GM06990 (cell line): ENCODE data around the gene DSE.

Source experiments
- DNase-seq: peaks from one replicate; pipeline ENCODE4 v3.0.0-alpha.2; 2011; ENCODE audit not compliant: insufficient read length; ENCODE audit errors: extremely low read depth
- H3K27me3 ChIP-seq: replicated peaks from 2 replicates; pipeline ENCODE4 v1.6.0; 2011; ENCODE audit warnings: low read length; ENCODE audit not compliant: control insufficient read depth, insufficient read depth
- H3K36me3 ChIP-seq: 2 replicates; pipeline ENCODE4 v1.5.1; 2011; ENCODE audit warnings: low read length; ENCODE audit not compliant: control insufficient read depth, insufficient read depth
- H3K4me3 ChIP-seq: replicated peaks from 2 replicates; pipeline ENCODE4 v1.5.1; 2011; ENCODE audit warnings: low read depth, mild to moderate bottlenecking, control low read depth, low read length
- CTCF ChIP-seq: IDR thresholded peaks from 2 replicates; pipeline ENCODE4 v1.5.1; 2011; ENCODE audit warnings: low read length, control low read depth, mild to moderate bottlenecking, inconsistent platforms; ENCODE audit not compliant: insufficient read depth, poor library complexity, severe bottlenecking

Gene DSE

GRCh38 chr6:116461932-116462885, 91.5 kb downstream of the DSE start:
- no peak for TF ChIP-seq CTCF
- H3K4me3 ChIP-seq, result peak overlapping the region; percentile 50
- DNase-seq, result peak; percentile 85
- no peaks in the 10 kb centered on the region for H3K36me3 ChIP-seq
- H3K27me3 ChIP-seq, result no peaks in the 10 kb centered on the region

GRCh38 chr6:116463301-116463700, 92.6 kb downstream of the DSE start:
- DNase-seq, result no peak
- no peaks in the 10 kb centered on the region for H3K36me3 ChIP-seq
- no peak overlapping the region for H3K4me3 ChIP-seq
- H3K27me3 ChIP-seq, result no peaks in the 10 kb centered on the region
- TF ChIP-seq CTCF, result no peak

GRCh38 chr6:116465246-116465645, 94.5 kb downstream of the DSE start:
- no peak for DNase-seq
- Histone ChIP-seq H3K27me3 (no peaks in the 10 kb centered on the region), H3K4me3 (no peak overlapping the region), H3K36me3 (no peaks in the 10 kb centered on the region)
- TF ChIP-seq CTCF, result no peak

- DNase-seq, result no peak
- no peak for TF ChIP-seq CTCF
Measured at GRCh38 chr6:116467096-116467495, 96.3 kb downstream of the DSE start.

GRCh38 chr6:116467514-116467913, 96.8 kb downstream of the DSE start:
- DNase-seq, result no peak
- no peaks in the 10 kb centered on the region for H3K36me3 ChIP-seq
- TF ChIP-seq CTCF, result no peak
- H3K4me3 ChIP-seq, result no peak overlapping the region
- H3K27me3 ChIP-seq, result no peaks in the 10 kb centered on the region

More at GRCh38 chr6:116467096-116467495, 96.3 kb downstream of the DSE start:
- H3K36me3 ChIP-seq, result no peaks in the 10 kb centered on the region
- H3K27me3 ChIP-seq, result no peaks in the 10 kb centered on the region
- no peak overlapping the region for H3K4me3 ChIP-seq
